GM10847 (cell line): Measurements from ENCODE around the gene COX7A2L.

Experiments used
- POLR2A ChIP-seq: IDR thresholded peaks from 2 replicates; pipeline ENCODE4 v1.6.1; 2011; ENCODE audit not compliant: insufficient read length; ENCODE audit errors: extremely low read depth

COX7A2L gene

GRCh38 chr2:42345986-42346385 is 15.0 kb downstream of the COX7A2L start:
- no peak for TF ChIP-seq POLR2A

- no peak for TF ChIP-seq POLR2A
These were observed 18.2 kb downstream of the COX7A2L start for GRCh38 chr2:42342795-42343241.

GRCh38 chr2:42342061-42342794 is 18.8 kb downstream of the COX7A2L start:
- no peak for TF ChIP-seq POLR2A

- TF ChIP-seq POLR2A, result no peak
These were observed 19.9 kb downstream of the COX7A2L start for GRCh38 chr2:42340938-42341636.

GRCh38 chr2:42340045-42340937 is 20.7 kb downstream of the COX7A2L start:
- TF ChIP-seq POLR2A, result no peak

- TF ChIP-seq POLR2A, result no peak
These were observed 21.7 kb downstream of the COX7A2L start for GRCh38 chr2:42339191-42339912.

GRCh38 chr2:42338567-42339190 is 22.3 kb downstream of the COX7A2L start:
- TF ChIP-seq POLR2A, result no peak

- TF ChIP-seq POLR2A, result no peak
These were observed 23.0 kb downstream of the COX7A2L start for GRCh38 chr2:42337846-42338566.

- TF ChIP-seq POLR2A, result no peak
These were observed 23.6 kb downstream of the COX7A2L start for GRCh38 chr2:42337356-42337820.

GRCh38 chr2:42336361-42336965 is 24.6 kb downstream of the COX7A2L start:
- no peak for TF ChIP-seq POLR2A

- no peak for TF ChIP-seq POLR2A
These were observed 25.4 kb downstream of the COX7A2L start for GRCh38 chr2:42335514-42336104.

- no peak for TF ChIP-seq POLR2A
These were observed 26.8 kb downstream of the COX7A2L start for GRCh38 chr2:42334220-42334619.

GRCh38 chr2:42333579-42333978 is 27.4 kb downstream of the COX7A2L start:
- TF ChIP-seq POLR2A, result no peak
